Vagina (tissue), 2 donors: ENCODE results near the gene NGEF. TPM values are rescaled to one million over a fixed set of nuclear protein-coding genes. Genes with fewer than 3 reads are reported as not detected.

ENCODE experiments used
- DNase-seq, 2 donors: peaks; one replicate each; pipeline ENCODE4 v3.0.0-alpha.2; 2017; ENCODE audit errors: extremely low spot score in 2 of 2
- H3K27ac ChIP-seq: fragments of 200-600 bp; sonication (generic); one replicate; pipeline ENCODE4 v1.5.1; 2019
- H3K27me3 ChIP-seq: fragments of 200-600 bp; sonication (generic); one replicate; pipeline ENCODE4 v1.5.1; 2019
- H3K36me3 ChIP-seq, 2 donors: fragments of 200-600 bp; sonication (generic); one replicate each; pipeline ENCODE4 v1.5.1; 2017 to 2019
- H3K4me1 ChIP-seq: fragments of 200-600 bp; sonication (generic); one replicate; pipeline ENCODE4 v1.5.1; 2019
- H3K4me3 ChIP-seq, 2 donors: fragments of 200-600 bp; sonication (generic); 1 replicate in 1 of 2; 2 replicates in 1 of 2; pipeline ENCODE4 v1.5.1; 2016 to 2019
- H3K9me3 ChIP-seq: fragments of 200-600 bp; sonication (generic); one replicate; pipeline ENCODE4 v1.5.1; 2019
- POLR2A ChIP-seq, 2 donors: fragments of 450-650 bp; IDR thresholded peaks; one replicate each; pipeline ENCODE4 v1.6.1; 2017; ENCODE audit warnings: antibody characterized with exemption in 2 of 2, mild to moderate bottlenecking in 2 of 2, moderate library complexity in 2 of 2
- POLR2AphosphoS5 ChIP-seq, 2 donors: sonication (generic); formaldehyde crosslinking; IDR thresholded peaks; one replicate each; pipeline ENCODE4 v1.9.0; 2017; ENCODE audit warnings: antibody characterized with exemption in 2 of 2, mild to moderate bottlenecking in 2 of 2, low read depth in 1 of 2; ENCODE audit not compliant: insufficient read depth in 1 of 2
- intact Hi-C: fragments of 100-400 bp; cut with DNase I; formaldehyde crosslinking; loops from one replicate; pipeline ENCODE4 v1.15.1; 2023
- total RNA-seq: library from RNA; depleted of rRNA; stranded (reverse); fragments of >200 nt; gene quantifications from one replicate; pipeline ENCODE4 v1.2.3, GENCODE V29; 2016
- TF ChIP-seq, protein P1 (sequence below), 3 experiments: fragments of 450-650 bp in 2 of 3; fragments of 200-600 bp in 1 of 3; sonication (generic) in 1 of 3; IDR thresholded peaks; one replicate each; pipeline ENCODE4 v1.5.1; 2017 to 2019; ENCODE audit warnings: antibody characterized with exemption in 3 of 3, mild to moderate bottlenecking in 2 of 3, moderate library complexity in 2 of 3

Gene NGEF
- total RNA-seq, 1 donor from 2014 or later, result 4.9 TPM

DNA sequence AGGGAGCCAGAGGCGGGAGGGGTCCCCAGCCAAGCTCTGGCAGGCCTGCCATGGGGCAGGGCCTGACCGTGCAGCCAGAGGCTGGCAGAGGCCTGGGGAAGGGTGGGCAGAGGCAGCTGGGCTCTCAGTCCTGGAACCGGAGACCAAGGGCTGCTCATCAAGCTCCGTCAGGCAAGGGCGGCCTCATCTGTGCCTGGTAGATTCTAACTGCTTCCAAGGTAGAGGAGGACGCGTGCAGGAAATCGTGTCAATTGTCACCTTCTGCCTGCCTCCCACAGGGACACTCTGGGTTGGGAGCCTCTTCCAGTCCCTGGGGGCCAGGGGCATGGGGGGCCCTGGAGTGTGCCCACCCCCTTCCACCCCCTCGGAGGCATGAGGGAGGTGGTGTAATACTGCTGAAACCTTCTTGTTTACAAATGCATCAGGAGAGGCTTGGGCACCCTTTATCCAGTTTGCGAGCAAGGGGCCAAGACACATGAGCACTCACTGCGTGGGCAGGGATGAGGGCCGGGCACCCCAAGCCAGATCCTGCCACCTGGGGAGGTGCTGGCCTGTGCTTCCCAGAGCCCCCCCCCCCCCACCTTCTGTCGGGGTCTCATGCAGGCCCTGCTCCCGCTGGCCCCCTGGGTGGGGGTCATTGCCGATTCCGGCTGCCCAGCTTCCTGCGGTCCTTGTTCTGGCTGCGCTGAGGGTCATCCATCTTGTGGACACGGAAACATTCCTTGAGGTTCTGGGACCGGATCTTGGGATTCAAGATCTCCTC lies 134.0 kb downstream of the NGEF start:
- H3K27ac ChIP-seq, result no peak overlapping the region
- H3K9me3 ChIP-seq, result no peaks in the 10 kb centered on the region
- no peaks in the 10 kb centered on the region for H3K27me3 ChIP-seq
- intact Hi-C loops, result no loop called here
- H3K4me3 ChIP-seq, result no peak overlapping the region
- H3K36me3 ChIP-seq, result no peaks in the 10 kb centered on the region
- DNase-seq, result no peak
- H3K4me1 ChIP-seq, result peaks cover 8% of the 10 kb centered on the region
- TF ChIP-seq, protein P1, sequence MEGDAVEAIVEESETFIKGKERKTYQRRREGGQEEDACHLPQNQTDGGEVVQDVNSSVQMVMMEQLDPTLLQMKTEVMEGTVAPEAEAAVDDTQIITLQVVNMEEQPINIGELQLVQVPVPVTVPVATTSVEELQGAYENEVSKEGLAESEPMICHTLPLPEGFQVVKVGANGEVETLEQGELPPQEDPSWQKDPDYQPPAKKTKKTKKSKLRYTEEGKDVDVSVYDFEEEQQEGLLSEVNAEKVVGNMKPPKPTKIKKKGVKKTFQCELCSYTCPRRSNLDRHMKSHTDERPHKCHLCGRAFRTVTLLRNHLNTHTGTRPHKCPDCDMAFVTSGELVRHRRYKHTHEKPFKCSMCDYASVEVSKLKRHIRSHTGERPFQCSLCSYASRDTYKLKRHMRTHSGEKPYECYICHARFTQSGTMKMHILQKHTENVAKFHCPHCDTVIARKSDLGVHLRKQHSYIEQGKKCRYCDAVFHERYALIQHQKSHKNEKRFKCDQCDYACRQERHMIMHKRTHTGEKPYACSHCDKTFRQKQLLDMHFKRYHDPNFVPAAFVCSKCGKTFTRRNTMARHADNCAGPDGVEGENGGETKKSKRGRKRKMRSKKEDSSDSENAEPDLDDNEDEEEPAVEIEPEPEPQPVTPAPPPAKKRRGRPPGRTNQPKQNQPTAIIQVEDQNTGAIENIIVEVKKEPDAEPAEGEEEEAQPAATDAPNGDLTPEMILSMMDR (IDR thresholded peaks at IDR 0.05), result no peak
- TF ChIP-seq POLR2A (IDR thresholded peaks at IDR 0.05) (no peak), POLR2AphosphoS5 (IDR thresholded peaks at IDR 0.05; ENCODE audit: insufficient read depth in 1 of 2, low read depth in 1 of 2) (no peak)

DNA sequence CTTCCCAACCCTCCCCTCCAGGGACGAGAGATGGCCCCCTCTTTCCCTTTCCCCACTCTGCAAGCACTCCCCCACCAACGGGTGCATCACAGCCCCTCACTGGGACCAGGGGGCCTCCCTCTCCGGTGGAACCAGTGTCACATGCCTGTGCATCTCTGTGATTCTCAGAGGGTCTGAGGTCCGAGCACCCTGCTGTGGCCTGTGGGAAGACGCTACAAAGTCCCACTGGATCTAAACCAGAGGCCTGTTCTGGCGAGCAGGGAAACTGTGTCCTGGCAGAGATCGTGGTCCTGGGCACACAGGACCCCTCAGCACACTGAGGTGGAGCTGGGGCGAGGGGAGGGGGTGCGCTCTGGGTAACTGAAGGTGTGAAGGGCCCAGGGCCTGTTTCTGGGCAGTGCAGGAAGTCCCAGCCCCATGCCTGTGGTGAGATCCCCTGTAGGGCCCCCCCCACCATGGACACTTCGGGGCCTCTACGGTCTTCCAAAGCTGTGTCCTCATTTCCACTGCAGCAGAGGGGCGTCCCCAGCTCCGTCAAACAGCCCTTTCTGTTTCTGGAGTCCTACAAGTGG lies 135.0 kb downstream of the NGEF start:
- intact Hi-C loops, result no loop called here
- Histone ChIP-seq H3K36me3 (no peaks in the 10 kb centered on the region), H3K9me3 (no peaks in the 10 kb centered on the region), H3K4me1 (peaks cover 8% of the 10 kb centered on the region), H3K27ac (no peak overlapping the region), H3K4me3 (no peak overlapping the region), H3K27me3 (no peaks in the 10 kb centered on the region)
- no peak for DNase-seq
- no peak for TF ChIP-seq POLR2AphosphoS5 (IDR thresholded peaks at IDR 0.05; ENCODE audit: insufficient read depth in 1 of 2, low read depth in 1 of 2)
- TF ChIP-seq POLR2A (IDR thresholded peaks at IDR 0.05), result no peak
- TF ChIP-seq, protein P1 (IDR thresholded peaks at IDR 0.05), result no peak

DNA sequence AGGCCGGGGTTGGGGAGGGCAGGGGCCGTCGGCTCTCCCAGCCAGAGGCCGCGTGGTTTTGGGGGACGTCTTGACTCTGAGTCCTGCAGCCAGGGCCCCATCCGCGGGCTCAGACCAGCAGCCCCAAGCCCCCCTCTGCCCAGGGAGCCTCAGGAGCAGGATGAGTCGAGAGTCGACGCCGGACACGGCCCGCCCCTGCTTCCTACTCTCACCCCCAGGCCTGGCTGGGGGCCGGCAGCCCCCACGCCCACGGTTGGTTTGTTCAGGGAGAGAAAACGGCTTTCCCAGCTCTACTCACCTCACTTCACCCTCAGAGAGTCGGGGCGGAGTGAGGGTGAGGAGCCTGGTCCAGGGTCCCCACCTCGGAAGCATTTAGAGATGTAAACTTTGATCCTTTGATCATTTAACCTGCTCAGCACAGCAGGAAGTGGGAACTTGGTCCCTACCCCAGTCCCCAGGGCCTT lies 136.0 kb downstream of the NGEF start:
- Histone ChIP-seq H3K27ac (no peak overlapping the region), H3K36me3 (no peaks in the 10 kb centered on the region), H3K4me3 (peak overlapping the region; percentile 39 to 41), H3K27me3 (no peaks in the 10 kb centered on the region), H3K4me1 (peaks cover 8% of the 10 kb centered on the region), H3K9me3 (no peaks in the 10 kb centered on the region)
- DNase-seq, result no peak
- intact Hi-C loops, result no loop called here
- TF ChIP-seq POLR2AphosphoS5 (IDR thresholded peaks at IDR 0.05; ENCODE audit: insufficient read depth in 1 of 2, low read depth in 1 of 2) (no peak), POLR2A (IDR thresholded peaks at IDR 0.05) (no peak)
- TF ChIP-seq, protein P1 (IDR thresholded peaks at IDR 0.05), result no peak

DNA sequence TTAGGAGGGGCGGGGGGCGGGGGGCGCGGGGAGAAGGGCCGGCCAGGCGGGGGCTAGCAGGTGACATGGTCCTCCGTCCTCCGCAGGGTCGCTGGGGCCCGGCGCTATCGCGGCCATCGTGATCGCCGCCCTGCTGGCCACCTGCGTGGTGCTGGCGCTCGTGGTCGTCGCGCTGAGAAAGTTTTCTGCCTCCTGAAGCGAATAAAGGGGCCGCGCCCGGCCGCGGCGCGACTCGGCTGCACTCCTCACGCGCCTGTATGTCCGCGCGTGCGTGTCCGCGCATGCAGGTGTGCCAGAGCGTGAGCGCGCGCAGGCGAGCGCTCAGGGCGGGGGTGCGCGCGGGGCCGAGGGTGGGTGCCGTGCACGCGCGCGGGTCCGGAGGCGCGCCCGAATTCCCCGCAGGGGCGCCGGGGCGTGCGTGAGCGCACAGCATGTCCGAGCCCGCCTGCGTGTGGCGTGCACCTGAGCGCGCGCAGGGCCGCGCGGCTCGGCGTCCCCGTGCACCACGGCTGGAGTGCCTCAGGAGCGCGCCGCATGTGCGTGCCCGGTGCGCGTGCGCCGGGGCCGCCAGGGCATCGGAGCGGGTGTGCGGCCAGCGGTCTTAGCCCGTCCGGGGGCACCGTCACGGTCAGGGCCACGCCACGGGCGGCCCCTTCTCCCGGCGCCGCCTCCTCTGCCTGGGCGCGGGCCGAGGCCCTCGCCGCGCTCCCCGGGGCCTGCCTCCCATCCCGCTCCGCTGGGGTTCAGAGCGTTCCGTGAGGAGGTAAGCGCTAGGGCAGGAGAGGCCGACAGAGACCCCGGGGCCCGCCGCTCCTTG lies 136.7 kb downstream of the NGEF start:
- intact Hi-C loops, result no loop called here
- DNase-seq, result no peak
- H3K9me3 ChIP-seq, result no peaks in the 10 kb centered on the region
- peaks cover 8% of the 10 kb centered on the region for H3K4me1 ChIP-seq
- H3K27ac ChIP-seq, result no peak overlapping the region
- H3K36me3 ChIP-seq, result no peaks in the 10 kb centered on the region
- no peaks in the 10 kb centered on the region for H3K27me3 ChIP-seq
- TF ChIP-seq POLR2A (IDR thresholded peaks at IDR 0.05) (no peak), POLR2AphosphoS5 (IDR thresholded peaks at IDR 0.05; ENCODE audit: insufficient read depth in 1 of 2, low read depth in 1 of 2) (no peak)
- TF ChIP-seq, protein P1 (IDR thresholded peaks at IDR 0.05), result no peak
- H3K4me3 ChIP-seq, result peak overlapping the region; percentile 39 to 41
